H1 (cell line): ENCODE data around the gene PSMD13. TPM values are rescaled to one million over a fixed set of nuclear protein-coding genes. Genes with fewer than 3 reads are reported as not detected.
A peak's percentile ranks its signal among the peaks of the same experiment; 100 is the strongest.

Experiments
- CTCF ChIA-PET: fragments of 300-600 bp; sonication (Branson Sonifier 250); formaldehyde crosslinking; loops from one replicate; lab custom pipeline; 2021; ENCODE audit not compliant: partially characterized antibody; lab: Charles Lee
- POLR2A ChIA-PET: fragments of 300-600 bp; sonication (Branson Sonifier 250); formaldehyde crosslinking; loops from one replicate; lab custom pipeline; 2021; ENCODE audit warnings: inconsistent platforms; ENCODE audit not compliant: partially characterized antibody; lab: Charles Lee
- DNase-seq, 2 experiments: peaks; one replicate each; pipeline versions ENCODE4 v3.0.0 to v3.0.0-alpha.2; 2010 to 2022; ENCODE audit warnings: low spot score in 2 of 2, low read depth in 1 of 2, mixed read lengths in 1 of 2
- FAIRE-seq: peaks from 2 replicates; lab custom pipeline; 2011; peaks lifted over from hg19 to GRCh38; lab: Jason Lieb, UNC
- H2AFZ ChIP-seq: 2 replicates; pipeline ENCODE4 v1.8.1; 2012; ENCODE audit warnings: low read length, inconsistent platforms
- H2AK5ac ChIP-seq: 2 replicates; pipeline ENCODE4 v1.6.1; 2013; ENCODE audit warnings: low read depth, low read length
- H2BK120ac ChIP-seq: replicated peaks from 2 replicates; pipeline ENCODE3; 2013; ENCODE audit warnings: low read depth, low read length, inconsistent platforms
- H2BK12ac ChIP-seq: 2 replicates; pipeline ENCODE4 v1.6.1; 2013; ENCODE audit warnings: low read depth, low read length
- H2BK15ac ChIP-seq: 2 replicates; pipeline ENCODE4 v1.6.1; 2013; ENCODE audit warnings: low read length
- H2BK20ac ChIP-seq: 2 replicates; pipeline ENCODE4 v1.6.1; 2013; ENCODE audit warnings: low read length
- H2BK5ac ChIP-seq: 2 replicates; pipeline ENCODE4 v1.6.1; 2013; ENCODE audit warnings: low read depth, low read length
- H3K14ac ChIP-seq: 2 replicates; pipeline ENCODE4 v1.6.1; 2013; ENCODE audit warnings: inconsistent platforms; ENCODE audit not compliant: insufficient read length
- H3K18ac ChIP-seq: 2 replicates; pipeline ENCODE4 v1.6.1; 2013; ENCODE audit warnings: low read length; ENCODE audit errors: extremely low read depth
- H3K23ac ChIP-seq: 2 replicates; pipeline ENCODE4 v1.6.1; 2013; ENCODE audit warnings: inconsistent platforms; ENCODE audit not compliant: insufficient read length
- H3K23me2 ChIP-seq: 2 replicates; pipeline ENCODE4 v1.6.1; 2013; ENCODE audit warnings: low read depth, low read length
- H3K27ac ChIP-seq: 2 replicates; pipeline ENCODE4 v1.6.1; 2011; ENCODE audit warnings: low read depth, low read length, inconsistent platforms
- H3K27me3 ChIP-seq, 4 experiments: replicated peaks in 1 of 4; 1 replicate in 1 of 4; 2 replicates in 3 of 4; pipeline versions ENCODE4 v1.6.1 to v1.8.1; 2011 to 2013; ENCODE audit warnings: low read length in 3 of 4, mild to moderate bottlenecking in 3 of 4, inconsistent platforms in 2 of 4, mixed read lengths in 2 of 4, moderate library complexity in 1 of 4; ENCODE audit not compliant: control insufficient read depth in 3 of 4, insufficient read depth in 3 of 4; ENCODE audit errors: extremely low read depth in 1 of 4
- H3K36me3 ChIP-seq, 4 experiments: 2 replicates each; pipeline versions ENCODE4 v1.6.1 to v1.8.1; 2011 to 2013; ENCODE audit warnings: mild to moderate bottlenecking in 4 of 4, low read length in 3 of 4, moderate library complexity in 2 of 4, control low read depth in 1 of 4, inconsistent platforms in 1 of 4; ENCODE audit not compliant: insufficient read depth in 4 of 4, control insufficient read depth in 2 of 4
- H3K4ac ChIP-seq: replicated peaks from 2 replicates; pipeline ENCODE3; 2013; ENCODE audit warnings: low read length, low read depth, mixed read lengths, inconsistent platforms; ENCODE audit not compliant: insufficient read length
- H3K4me1 ChIP-seq, 4 experiments: replicated peaks in 1 of 4; 1 replicate in 1 of 4; 2 replicates in 3 of 4; pipeline versions ENCODE4 v1.6.1 to v1.8.1; 2011 to 2013; ENCODE audit warnings: low read length in 3 of 4, inconsistent platforms in 2 of 4, mixed read lengths in 1 of 4; ENCODE audit not compliant: insufficient read depth in 4 of 4, control insufficient read depth in 3 of 4
- H3K4me2 ChIP-seq, 2 experiments: 2 replicates each; pipeline versions ENCODE4 v1.6.1 to v1.8.1; 2011 to 2013; ENCODE audit warnings: low read depth in 2 of 2, low read length in 2 of 2, control low read depth in 1 of 2, inconsistent platforms in 1 of 2, mild to moderate bottlenecking in 1 of 2; ENCODE audit not compliant: insufficient read depth in 1 of 2
- H3K4me3 ChIP-seq, 4 experiments: fragments of 200-600, 300-600 bp in 1 of 4; sonication (generic), shearing (Covaris generic), sonication (Bioruptor Twin) in 1 of 4; 2 replicates each; pipeline versions ENCODE4 v1.5.1 to v1.8.1; 2011 to 2016; ENCODE audit warnings: low read length in 4 of 4, low read depth in 3 of 4, control low read depth in 2 of 4, inconsistent platforms in 2 of 4, mild to moderate bottlenecking in 2 of 4, mixed read lengths in 1 of 4, moderate library complexity in 1 of 4; ENCODE audit not compliant: insufficient read depth in 2 of 4; ENCODE audit errors: extremely low read depth in 1 of 4
- H3K56ac ChIP-seq: replicated peaks from 2 replicates; pipeline ENCODE3; 2013; ENCODE audit warnings: low read depth, mild to moderate bottlenecking, mixed read lengths, low read length, inconsistent platforms; ENCODE audit not compliant: insufficient read length
- H3K79me1 ChIP-seq: 2 replicates; pipeline ENCODE4 v1.6.1; 2013; ENCODE audit warnings: low read depth, low read length, control low read depth
- H3K79me2 ChIP-seq, 2 experiments: 2 replicates each; pipeline versions ENCODE4 v1.6.1 to v1.8.1; 2012 to 2013; ENCODE audit warnings: low read length in 2 of 2, mild to moderate bottlenecking in 2 of 2, inconsistent platforms in 1 of 2; ENCODE audit not compliant: insufficient read depth in 2 of 2, control insufficient read depth in 1 of 2
- H3K9ac ChIP-seq, 4 experiments: replicated peaks in 1 of 4; 1 replicate in 1 of 4; 2 replicates in 3 of 4; pipeline versions ENCODE4 v1.6.1 to v1.8.1; 2011 to 2013; ENCODE audit warnings: low read depth in 3 of 4, low read length in 3 of 4, control low read depth in 2 of 4, mild to moderate bottlenecking in 2 of 4, moderate library complexity in 2 of 4, inconsistent platforms in 1 of 4; ENCODE audit errors: extremely low read depth in 1 of 4
- H3K9me3 ChIP-seq, 2 experiments: 2 replicates each; pipeline versions ENCODE4 v1.6.1 to v1.8.1; 2012 to 2013; ENCODE audit warnings: mild to moderate bottlenecking in 2 of 2, moderate library complexity in 2 of 2, control low read depth in 1 of 2, inconsistent platforms in 1 of 2, low read depth in 1 of 2, low read length in 1 of 2, mixed read lengths in 1 of 2; ENCODE audit not compliant: insufficient read depth in 2 of 2
- H4K20me1 ChIP-seq, 2 experiments: replicated peaks in 1 of 2; 2 replicates each; pipeline versions ENCODE3 to v1.8.1; 2011 to 2013; ENCODE audit warnings: inconsistent platforms in 2 of 2, low read length in 2 of 2, mild to moderate bottlenecking in 1 of 2; ENCODE audit not compliant: insufficient read depth in 2 of 2, control insufficient read depth in 1 of 2
- H4K5ac ChIP-seq: 2 replicates; pipeline ENCODE4 v1.6.1; 2013; ENCODE audit warnings: low read length, low read depth, mixed read lengths, inconsistent platforms; ENCODE audit not compliant: insufficient read length
- H4K8ac ChIP-seq: 2 replicates; pipeline ENCODE4 v1.8.0; 2013; ENCODE audit warnings: mild to moderate bottlenecking, moderate library complexity, low read length, inconsistent platforms; ENCODE audit not compliant: insufficient read depth; ENCODE audit errors: extremely low read depth
- H4K91ac ChIP-seq: replicated peaks from 2 replicates; pipeline ENCODE3; 2013; ENCODE audit warnings: low read length, mixed read lengths, inconsistent platforms; ENCODE audit not compliant: insufficient read length
- BCL11A ChIP-seq, 2 experiments: IDR thresholded peaks; one replicate each; pipeline ENCODE4 v1.6.1; 2011; ENCODE audit warnings: low read depth in 2 of 2, low read length in 2 of 2, mild to moderate bottlenecking in 2 of 2
- BRCA1 ChIP-seq: IDR thresholded peaks from 2 replicates; pipeline ENCODE4 v1.6.1; 2012; ENCODE audit warnings: low read depth, low read length, improper control_type of control experiment
- CHD1 ChIP-seq: IDR thresholded peaks from 2 replicates; pipeline ENCODE4 v1.6.1; 2012; ENCODE audit warnings: low read depth, low read length, improper control_type of control experiment
- CTBP2 ChIP-seq: IDR thresholded peaks from 2 replicates; pipeline ENCODE4 v1.7.0; 2011; ENCODE audit warnings: borderline replicate concordance, mild to moderate bottlenecking, moderate library complexity, mixed read lengths, low read length; ENCODE audit not compliant: insufficient read depth, insufficient read length
- E2F6 ChIP-seq: IDR thresholded peaks from 2 replicates; pipeline ENCODE4 v1.6.1; 2012; ENCODE audit warnings: inconsistent platforms
- GABPA ChIP-seq: IDR thresholded peaks from 2 replicates; pipeline ENCODE4 v1.6.1; 2011; ENCODE audit warnings: mild to moderate bottlenecking, low read length, moderate library complexity, borderline replicate concordance; ENCODE audit not compliant: insufficient read depth
- JUN ChIP-seq: IDR thresholded peaks from 2 replicates; pipeline ENCODE4 v1.6.1; 2011; ENCODE audit warnings: low read depth, mild to moderate bottlenecking, improper control_type of control experiment, low read length
- KDM4A ChIP-seq: IDR thresholded peaks from one replicate; pipeline ENCODE4 v1.7.1; 2012; ENCODE audit warnings: low read depth, mild to moderate bottlenecking, moderate library complexity, low read length, inconsistent platforms; ENCODE audit not compliant: severe bottlenecking
- MAFK ChIP-seq: IDR thresholded peaks from 2 replicates; pipeline ENCODE4 v1.6.1; 2012; ENCODE audit warnings: low read depth, mild to moderate bottlenecking, improper control_type of control experiment, low read length
- RFX5 ChIP-seq: IDR thresholded peaks from 2 replicates; pipeline ENCODE4 v1.6.1; 2011; ENCODE audit warnings: low read depth, low read length, improper control_type of control experiment, borderline replicate concordance
- SIRT6 ChIP-seq: IDR thresholded peaks from one replicate; pipeline ENCODE4 v1.7.1; 2012; ENCODE audit warnings: low read length, inconsistent platforms
- SP1 ChIP-seq: IDR thresholded peaks from 2 replicates; pipeline ENCODE4 v1.6.1; 2011; ENCODE audit warnings: low read depth, low read length
- TCF12 ChIP-seq: IDR thresholded peaks from 2 replicates; pipeline ENCODE4 v1.6.1; 2011; ENCODE audit warnings: low read depth, mild to moderate bottlenecking, low read length
- ZNF274 ChIP-seq: IDR thresholded peaks from 2 replicates; pipeline ENCODE4 v1.7.0; 2012; ENCODE audit warnings: low read length, borderline replicate concordance; ENCODE audit errors: extremely low read depth
- WGBS, 2 experiments: shearing (Covaris generic) in 1 of 2; methylation state at CpG; one replicate each; pipeline versions ENCODE4 v1.1.6 to v1.1.7; 2013 to 2015; ENCODE audit warnings: low lambda C conversion rate in 2 of 2, mixed read lengths in 2 of 2, inconsistent platforms in 1 of 2, low coverage in 1 of 2, missing lambda C conversion rate in 1 of 2; ENCODE audit not compliant: insufficient replicate concordance in 2 of 2, insufficient coverage in 1 of 2, insufficient read length in 1 of 2; ENCODE audit errors: extremely low coverage in 1 of 2, missing lambda C conversion rate in 1 of 2; 5-methylcytosine and 5-hydroxymethylcytosine counted together
- polyA plus RNA-seq, 7 experiments: library from polyadenylated mRNA; depleted of rRNA in 3 of 7; stranded (reverse) in 5 of 7; unstranded in 2 of 7; fragments of >200 nt in 5 of 7; fragments of 200-250 nt in 2 of 7; gene quantifications; 1 replicate in 5 of 7; 2 replicates in 1 of 7; 4 replicates in 1 of 7; pipeline versions ENCODE4 v1.2.1 to v1.2.3, GENCODE V29; 2011 to 2013; ENCODE audit warnings: missing spikeins in 2 of 7, mixed read lengths in 2 of 7
- total RNA-seq: library from RNA; stranded (reverse); fragmentation: NEBNext Ultra II Directional; extraction: Animal tissue kit (Norgen Biotek cat#: 25700); gene quantifications from 2 replicates; pipeline ENCODE4 v1.2.1, GENCODE V29; 2021

Gene PSMD13
- total and polyA plus RNA-seq, 2 of the 8 experiments (the other 6 are each of a cell fraction or from before 2014, with no cell fraction given): 121 to 141 TPM

- 88% methylated on average over 4 of the region's 4 CpGs; no CpG with 5 or more reads in 1 of the 2 experiments for WGBS, 2 experiments
- Histone ChIP-seq H4K5ac (no peak overlapping the region), H3K4me2 (no peak overlapping the region), H3K27me3 (no peaks in the 10 kb centered on the region), H3K9me3 (no peaks in the 10 kb centered on the region), H4K91ac (no peak overlapping the region), H2BK15ac (no peak overlapping the region), H3K79me2 (peaks cover 0 to 20% of the 10 kb centered on the region in 2 experiments; a peak in 2 of 4 replicates), H3K14ac (no peak overlapping the region), H2BK120ac (no peak overlapping the region), H2BK5ac (no peak overlapping the region), H2AFZ (no peak overlapping the region), H3K56ac (no peak overlapping the region), H3K4ac (no peak overlapping the region), H3K4me1 (peaks cover 0 to 13% (median 6%) of the 10 kb centered on the region in 4 experiments; a peak in 5 of 7 replicates), H3K4me3 (no peak overlapping the region), H4K20me1 (peaks cover 1 to 6% of the 10 kb centered on the region in 2 experiments), H2BK20ac (no peak overlapping the region), H2AK5ac (no peak overlapping the region), H3K9ac (no peak overlapping the region; a peak in 1 of 7 replicates), H3K18ac (no peak overlapping the region), H3K23me2 (peaks cover 8% of the 10 kb centered on the region), H4K8ac (0 out of 2 replicates have a peak overlapping the region, but pooled peaks have one; percentile 1), H3K27ac (no peak overlapping the region), H3K36me3 (peaks cover 32 to 57% (median 41%) of the 10 kb centered on the region in 4 experiments), H2BK12ac (no peak overlapping the region), H3K79me1 (peaks cover 5% of the 10 kb centered on the region; the same call in 1 of the 2 replicates), H3K23ac (no peak overlapping the region)
- DNase-seq: no peak
- FAIRE-seq: no peak
- POLR2A ChIA-PET: interaction anchor here (1.0 to 8.7 kb wide), 5 partner anchors 8 to 151 kb away, joined by 3 to 99 read pairs (median 6); partner anchors contain the start of gene SIRT3
- CTCF ChIA-PET: interaction anchor here (0.9 to 2.4 kb wide), 5 partner anchors 8 to 150 kb away, joined by 3 to 11 read pairs (median 5); no protein-coding TSS in a partner anchor
- TF ChIP-seq CHD1: no peak
- TF ChIP-seq BRCA1: no peak
- TF ChIP-seq TCF12: no peak
- TF ChIP-seq ZNF274: no peak
- TF ChIP-seq GABPA: no peak
- TF ChIP-seq RFX5: no peak
- no peak for TF ChIP-seq CTBP2
- no peak for TF ChIP-seq MAFK
- TF ChIP-seq BCL11A (IDR thresholded peaks at IDR 0.05; ENCODE audit: low read depth in 2 of 2, low read length in 2 of 2): no peak
- no peak for TF ChIP-seq KDM4A
- no peak for TF ChIP-seq E2F6
- TF ChIP-seq SP1: no peak
- no peak for TF ChIP-seq SIRT6
- TF ChIP-seq JUN: no peak
Observed at GRCh38 chr11:213111-213510, 23.7 kb upstream of the PSMD13 start.
